SK-N-SH treated with all-trans-retinoic acid at 6 μM for 48 hours (cell line): ENCODE results near the gene PAPOLA.

Experiments used
- CREB5 ChIP-seq: fragments of 250-450 bp; sonication (Bioruptor Pico); IDR thresholded peaks from 2 replicates; pipeline ENCODE4 v1.5.1; 2020; ENCODE audit warnings: low read depth, mild to moderate bottlenecking, moderate library complexity
- ESRRG ChIP-seq: fragments of 250-450 bp; sonication (Bioruptor Pico); IDR thresholded peaks from 2 replicates; pipeline ENCODE4 v1.6.1; 2021; ENCODE audit warnings: mild to moderate bottlenecking
- PATZ1 ChIP-seq: fragments of 250-450 bp; sonication (Bioruptor Pico); IDR thresholded peaks from 2 replicates; pipeline ENCODE4 v1.8.0; 2020; ENCODE audit warnings: mild to moderate bottlenecking, moderate library complexity, borderline replicate concordance
- RARB ChIP-seq: fragments of 250-450 bp; sonication (Bioruptor Pico); IDR thresholded peaks from 2 replicates; pipeline ENCODE4 v1.8.0; 2021; ENCODE audit warnings: mild to moderate bottlenecking, moderate library complexity
- SNAI2 ChIP-seq: fragments of 250-450 bp; sonication (Bioruptor Pico); IDR thresholded peaks from 2 replicates; pipeline ENCODE4 v1.5.0; 2020; ENCODE audit warnings: mild to moderate bottlenecking, moderate library complexity
- TCF4 ChIP-seq: fragments of 250-450 bp; sonication (Bioruptor Pico); IDR thresholded peaks from 2 replicates; pipeline ENCODE4 v1.8.0; 2021; ENCODE audit warnings: mild to moderate bottlenecking, moderate library complexity, borderline replicate concordance
- TSHZ2 ChIP-seq: fragments of 250-450 bp; sonication (Bioruptor Pico); IDR thresholded peaks from 2 replicates; pipeline ENCODE4 v1.5.0; 2020; ENCODE audit warnings: mild to moderate bottlenecking, moderate library complexity
- ZC3H10 ChIP-seq: fragments of 250-450 bp; sonication (Bioruptor Pico); IDR thresholded peaks from 2 replicates; pipeline ENCODE4 v1.5.1; 2021; ENCODE audit warnings: mild to moderate bottlenecking, moderate library complexity
- ZFP3 ChIP-seq: fragments of 250-450 bp; sonication (Bioruptor Pico); IDR thresholded peaks from 2 replicates; pipeline ENCODE4 v1.5.0; 2020; ENCODE audit warnings: mild to moderate bottlenecking, moderate library complexity
- ZFP30 ChIP-seq: fragments of 450-650 bp; formaldehyde crosslinking; IDR thresholded peaks from 2 replicates; pipeline ENCODE4 v1.5.0; 2022; ENCODE audit warnings: mild to moderate bottlenecking, moderate library complexity
- ZNF565 ChIP-seq: fragments of 450-650 bp; formaldehyde crosslinking; conservative IDR thresholded peaks from 2 replicates; pipeline ENCODE4 v1.5.0; 2020; ENCODE audit warnings: low read depth, mild to moderate bottlenecking, moderate library complexity
- ZNF70 ChIP-seq: fragments of 450-650 bp; formaldehyde crosslinking; IDR thresholded peaks from 2 replicates; pipeline ENCODE4 v1.5.0; 2020; ENCODE audit warnings: mild to moderate bottlenecking, moderate library complexity
- TF ChIP-seq, protein P1 (sequence below): fragments of 250-450 bp; sonication (Bioruptor Pico); IDR thresholded peaks from 2 replicates; pipeline ENCODE4 v1.8.0; 2021; ENCODE audit warnings: low read depth, mild to moderate bottlenecking, moderate library complexity, borderline replicate concordance

GRCh38 chr14:96497586-96497985, 4.6 kb upstream of the PAPOLA start:
- TF ChIP-seq RARB (CRISPR knock-in tag) (no peak), SNAI2 (CRISPR knock-in tag) (no peak), TCF4 (no peak), ZFP30 (CRISPR knock-in tag) (no peak), CREB5 (CRISPR knock-in tag) (no peak), ZNF70 (CRISPR knock-in tag) (no peak), PATZ1 (CRISPR knock-in tag) (no peak), ESRRG (CRISPR knock-in tag) (no peak), TSHZ2 (CRISPR knock-in tag) (no peak), ZNF565 (CRISPR knock-in tag) (no peak), ZFP3 (no peak), ZC3H10 (CRISPR knock-in tag) (no peak)
- TF ChIP-seq, protein P1, sequence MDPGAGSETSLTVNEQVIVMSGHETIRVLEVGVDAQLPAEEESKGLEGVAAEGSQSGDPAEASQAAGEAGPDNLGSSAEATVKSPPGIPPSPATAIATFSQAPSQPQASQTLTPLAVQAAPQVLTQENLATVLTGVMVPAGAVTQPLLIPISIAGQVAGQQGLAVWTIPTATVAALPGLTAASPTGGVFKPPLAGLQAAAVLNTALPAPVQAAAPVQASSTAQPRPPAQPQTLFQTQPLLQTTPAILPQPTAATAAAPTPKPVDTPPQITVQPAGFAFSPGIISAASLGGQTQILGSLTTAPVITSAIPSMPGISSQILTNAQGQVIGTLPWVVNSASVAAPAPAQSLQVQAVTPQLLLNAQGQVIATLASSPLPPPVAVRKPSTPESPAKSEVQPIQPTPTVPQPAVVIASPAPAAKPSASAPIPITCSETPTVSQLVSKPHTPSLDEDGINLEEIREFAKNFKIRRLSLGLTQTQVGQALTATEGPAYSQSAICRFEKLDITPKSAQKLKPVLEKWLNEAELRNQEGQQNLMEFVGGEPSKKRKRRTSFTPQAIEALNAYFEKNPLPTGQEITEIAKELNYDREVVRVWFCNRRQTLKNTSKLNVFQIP (CRISPR knock-in tag), result no peak
